GM21526 (cell line): ENCODE measurements around the gene DPF3.

Experiments used
- ATAC-seq: cut with Tn5 transposase; IDR thresholded peaks from one replicate; pipeline ENCODE4 v1.9.1; 2021; ENCODE audit warnings: moderate library complexity; ENCODE audit not compliant: unreplicated experiment, low FRiP score

Gene DPF3

DNA sequence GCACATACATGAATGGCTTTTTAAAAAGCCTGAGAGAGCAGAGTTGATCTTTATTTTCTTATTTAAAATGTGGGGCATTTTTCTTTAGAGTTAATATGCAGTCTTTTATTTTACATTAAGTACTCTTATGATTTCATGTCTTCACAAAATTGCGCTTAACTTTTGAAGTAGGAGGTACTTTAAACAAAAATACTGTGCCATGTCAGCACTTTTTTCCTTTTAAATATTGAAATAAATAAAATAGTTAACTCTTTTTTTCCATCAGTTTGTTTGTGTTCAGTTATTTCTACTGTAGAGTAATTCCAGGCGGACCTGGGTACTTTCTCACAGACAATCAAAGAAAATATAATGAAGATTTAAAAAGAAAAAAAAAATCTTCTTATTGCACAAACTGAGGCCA lies 231.7 kb downstream of the DPF3 start:
- ATAC-seq = no peak

DNA sequence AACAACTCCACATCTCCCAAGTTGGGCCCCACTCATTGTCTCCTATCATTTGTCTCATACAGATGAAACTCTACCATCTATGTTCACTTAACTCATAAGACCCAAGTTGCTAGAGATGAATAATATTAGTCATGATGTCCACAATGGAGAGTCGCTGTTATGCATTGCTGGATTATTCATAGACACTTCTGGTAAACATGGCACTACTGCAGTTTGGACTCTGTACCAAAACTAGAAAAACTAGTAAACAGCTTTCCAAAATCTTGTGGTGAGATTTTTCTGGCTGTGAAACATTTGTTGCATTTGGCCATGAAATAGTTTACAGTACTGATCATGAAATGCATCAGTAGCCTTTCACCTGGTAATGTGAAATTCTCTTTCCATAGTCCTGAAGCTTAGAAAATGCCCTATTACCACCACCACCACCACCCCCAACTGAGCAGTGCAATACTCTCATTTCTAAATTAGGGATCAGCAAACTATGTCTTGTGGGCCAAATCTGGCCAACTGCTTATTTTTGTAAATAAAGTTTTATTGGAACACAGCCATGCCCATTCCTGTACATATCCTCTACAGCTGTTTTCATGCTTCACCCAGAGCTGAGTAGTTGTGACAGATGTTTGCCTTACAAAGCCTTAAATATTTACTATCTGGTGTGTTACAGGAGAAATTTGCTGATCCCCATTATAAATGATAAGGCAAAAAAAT lies 236.5 kb downstream of the DPF3 start:
- no peak for ATAC-seq

DNA sequence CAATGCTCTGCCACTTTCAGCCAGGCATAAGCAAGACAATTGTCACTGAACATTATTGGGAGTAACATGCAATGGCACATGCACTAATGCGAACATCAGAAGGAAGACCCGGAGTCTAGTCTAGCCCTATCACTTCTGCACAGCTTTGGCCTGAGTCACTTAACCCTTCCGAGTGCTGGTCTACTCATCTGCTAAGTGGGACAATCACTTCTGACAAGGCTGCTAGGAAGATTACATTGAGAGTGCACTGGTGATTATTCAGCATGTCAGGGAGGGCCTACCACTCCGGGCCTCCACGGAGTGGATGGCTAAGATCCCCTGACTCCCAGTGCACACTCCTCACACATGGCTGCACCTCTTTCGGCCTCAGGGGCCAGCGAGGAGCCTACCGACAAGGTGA lies 240.9 kb downstream of the DPF3 start:
- ATAC-seq = no peak

GRCh38 chr14:72652179-72652578 lies 241.7 kb downstream of the DPF3 start:
- no peak for ATAC-seq

- ATAC-seq = no peak
Measured at GRCh38 chr14:72651714-72652113, 242.2 kb downstream of the DPF3 start.

- ATAC-seq = no peak
Measured at GRCh38 chr14:72651081-72651480, 242.8 kb downstream of the DPF3 start.

DNA sequence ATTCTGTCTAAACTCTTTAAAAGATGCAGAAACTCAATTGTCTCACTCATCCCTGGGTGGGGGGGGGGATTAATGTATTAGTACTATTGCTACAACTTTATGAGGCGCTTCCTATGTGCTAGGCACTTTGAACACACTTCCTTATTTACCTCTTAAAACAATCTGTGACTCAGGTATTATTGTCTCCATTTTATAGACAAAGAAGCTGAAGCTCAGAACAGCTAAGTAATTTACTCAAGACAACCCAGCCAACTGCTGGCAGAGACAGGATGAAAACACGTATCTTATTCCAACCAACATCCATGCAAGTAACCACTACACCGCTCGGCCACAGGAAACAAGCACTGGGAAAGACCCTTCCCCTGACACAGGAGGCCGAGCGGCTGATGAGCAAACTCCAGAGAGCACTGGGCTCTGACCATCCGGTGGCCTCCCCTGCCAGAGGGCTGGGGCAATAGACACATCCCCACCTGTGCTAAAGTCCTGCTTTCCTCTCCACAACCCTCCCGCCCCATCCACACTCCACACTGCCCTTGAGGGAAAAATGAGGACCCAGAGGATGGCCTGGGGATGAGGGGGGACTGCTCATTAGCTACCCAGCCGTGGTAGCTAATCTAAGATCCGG lies 244.2 kb downstream of the DPF3 start:
- no peak for ATAC-seq

DNA sequence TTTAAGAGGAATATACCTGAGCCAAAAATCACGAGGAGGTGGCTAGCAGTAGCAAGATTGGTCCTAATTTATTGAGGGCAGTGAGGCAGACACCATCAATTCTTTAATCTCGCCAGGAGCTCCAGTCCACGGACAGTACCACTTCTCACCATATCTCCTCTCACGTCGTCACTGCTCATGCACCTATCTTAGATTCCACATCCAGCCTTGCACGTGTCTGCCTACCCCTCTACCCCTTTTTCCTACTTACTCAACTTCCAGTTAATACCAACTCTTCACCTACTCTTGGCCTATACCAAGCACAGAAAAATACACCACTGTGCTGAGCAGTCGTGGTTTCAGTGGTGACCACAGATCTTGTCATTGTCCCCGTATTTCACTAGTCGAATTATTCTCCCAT lies 246.1 kb downstream of the DPF3 start:
- ATAC-seq = no peak

GRCh38 chr14:72646861-72647528 lies 246.9 kb downstream of the DPF3 start:
- no peak for ATAC-seq

- no peak for ATAC-seq
Measured at GRCh38 chr14:72645706-72646105, 248.2 kb downstream of the DPF3 start.

DNA sequence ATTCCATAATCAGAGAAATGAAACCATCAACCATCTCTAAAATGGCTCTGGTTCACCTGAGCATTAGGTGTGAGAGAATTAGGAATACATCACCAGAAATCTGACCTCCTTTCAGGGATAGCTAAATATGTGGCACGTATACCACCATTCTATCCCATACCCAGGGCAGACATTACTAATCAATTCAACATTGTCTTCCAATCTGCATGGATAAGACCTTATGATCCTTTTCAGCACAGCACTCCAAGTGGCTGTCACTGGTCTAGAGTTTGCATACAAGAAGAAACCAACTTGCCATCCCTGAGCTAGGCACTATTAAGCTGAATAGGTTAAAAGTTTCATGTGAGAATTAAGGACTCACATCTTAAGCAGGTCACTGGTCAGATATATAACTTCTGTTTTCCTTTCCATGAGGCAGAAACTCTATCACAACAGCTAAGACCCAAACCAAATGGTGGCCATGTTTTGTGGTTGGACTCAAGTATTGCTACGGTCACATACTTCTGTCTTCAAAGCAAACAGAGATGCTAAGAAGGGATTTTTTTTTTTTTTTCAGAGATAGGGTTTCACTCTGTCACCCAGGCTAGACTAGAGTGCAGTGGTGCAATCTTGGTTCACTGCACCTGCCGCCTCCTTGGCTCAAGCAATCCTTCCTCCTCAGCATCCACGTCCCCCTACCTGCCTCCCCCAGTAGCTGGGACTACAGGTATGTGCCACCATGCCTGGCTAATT lies 249.0 kb downstream of the DPF3 start:
- ATAC-seq = no peak

DNA sequence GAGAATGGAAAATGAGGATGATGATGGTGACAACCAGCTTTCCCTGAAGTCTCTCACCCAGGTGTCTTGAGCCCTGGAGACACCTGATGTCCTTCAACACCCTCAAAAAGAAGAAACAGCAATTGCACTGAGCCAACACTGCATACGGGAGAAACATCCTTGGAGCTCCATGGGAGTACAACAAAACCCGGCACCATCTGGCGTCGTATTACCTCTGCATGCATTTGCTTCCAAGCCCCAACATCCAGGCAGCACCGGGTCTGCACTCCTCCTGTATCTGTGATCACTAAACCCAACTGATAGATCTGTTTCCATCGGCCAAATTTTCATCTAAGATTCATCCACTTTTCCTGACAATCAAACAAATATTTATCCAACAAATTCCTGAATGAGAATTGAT lies 249.9 kb downstream of the DPF3 start:
- no peak for ATAC-seq

DNA sequence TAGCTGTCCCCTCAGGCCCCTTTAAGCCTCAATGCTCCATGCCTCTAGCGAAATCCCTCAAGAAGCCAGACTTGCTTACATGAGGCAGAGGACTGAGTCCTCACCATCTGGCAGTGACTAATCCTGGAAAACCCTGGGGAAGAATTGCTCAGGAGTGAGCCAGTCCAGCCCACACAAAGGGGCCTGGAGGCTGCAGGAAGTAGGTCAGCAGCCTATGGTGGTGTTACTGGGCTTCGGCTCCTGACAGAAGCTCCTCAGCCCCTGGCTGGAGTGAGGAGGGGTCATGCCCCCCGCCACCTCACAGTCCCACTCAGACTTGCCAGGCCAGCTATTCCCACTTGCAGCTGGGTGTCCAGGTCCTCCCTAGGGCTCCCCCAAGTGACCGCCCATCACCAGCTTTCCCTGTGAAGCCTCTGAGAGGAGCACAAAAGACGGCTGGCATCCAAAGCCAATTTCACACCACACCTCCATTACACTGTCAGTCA lies 250.5 kb downstream of the DPF3 start:
- ATAC-seq = no peak

DNA sequence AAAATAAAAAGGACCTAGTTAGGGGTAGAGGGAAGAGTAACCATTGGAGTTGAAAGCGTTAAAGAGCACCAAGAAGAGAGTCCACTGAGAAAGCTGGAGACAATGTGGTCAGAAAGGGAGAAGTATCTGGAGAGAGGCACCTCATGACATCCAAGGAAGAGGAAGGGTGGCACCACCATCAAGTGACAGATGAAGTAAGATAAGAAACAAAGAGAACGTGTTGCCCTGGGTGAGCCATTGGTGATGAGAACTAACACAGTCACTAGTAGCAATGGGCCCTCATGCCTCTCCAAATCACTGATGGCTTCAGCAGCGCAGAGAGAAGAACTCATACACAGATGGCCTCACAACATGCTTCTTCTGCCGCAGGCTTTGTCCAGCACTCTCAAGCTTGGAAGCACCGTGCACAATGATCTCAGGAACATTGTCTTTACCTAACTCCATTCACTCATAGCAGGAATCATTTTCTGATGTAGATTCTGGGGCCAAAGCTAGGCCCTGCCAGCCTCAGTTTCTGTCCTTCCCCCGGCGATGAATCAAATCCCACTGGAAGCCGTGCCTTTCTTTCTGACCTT lies 252.9 kb downstream of the DPF3 start:
- no peak for ATAC-seq

GRCh38 chr14:72638021-72638420 lies 255.9 kb downstream of the DPF3 start:
- ATAC-seq = no peak

- no peak for ATAC-seq
Measured at GRCh38 chr14:72636871-72637270, 257.0 kb downstream of the DPF3 start.

- ATAC-seq = no peak
Measured at GRCh38 chr14:72636094-72636493, 257.8 kb downstream of the DPF3 start.

- ATAC-seq = no peak
Measured at GRCh38 chr14:72634691-72635616, 258.9 kb downstream of the DPF3 start.

- ATAC-seq = no peak
Measured at GRCh38 chr14:72633551-72633950, 260.4 kb downstream of the DPF3 start.

DNA sequence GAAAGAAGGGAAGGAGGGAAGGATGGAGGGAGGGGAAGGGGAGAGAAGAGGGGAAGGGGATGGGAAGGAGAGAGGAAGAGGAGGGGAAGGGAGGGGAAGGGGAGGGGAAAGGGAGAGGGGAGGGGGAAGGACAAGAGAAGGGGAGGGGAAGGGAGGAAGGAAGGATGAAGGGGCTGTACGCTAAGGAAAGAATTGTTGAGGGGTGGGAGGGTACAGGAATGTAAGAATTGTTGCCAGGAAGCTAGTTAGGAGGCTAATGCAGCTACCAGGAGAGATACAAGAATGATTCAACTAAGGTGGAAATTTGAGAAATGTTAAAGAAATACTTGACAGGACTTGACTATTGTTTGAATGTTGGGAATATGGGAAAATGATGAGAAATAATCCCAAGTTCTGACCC lies 261.2 kb downstream of the DPF3 start:
- no peak for ATAC-seq
